Sigmoid colon (tissue), 4 donors: ENCODE measurements around the gene SLC15A1.

Source experiments
- EP300 ChIP-seq, 4 donors: sonication (generic); formaldehyde crosslinking; IDR thresholded peaks; one replicate each; pipeline ENCODE4 v1.6.1; 2017; ENCODE audit warnings: antibody characterized with exemption in 4 of 4
- POLR2A ChIP-seq, 2 donors: fragments of 450-650 bp; IDR thresholded peaks; one replicate each; pipeline ENCODE4 v1.6.1; 2016; ENCODE audit warnings: antibody characterized with exemption in 2 of 2, mild to moderate bottlenecking in 2 of 2, moderate library complexity in 2 of 2
- TF ChIP-seq, protein P1 (sequence below), 4 experiments: fragments of 450-650 bp in 3 of 4; fragments of 200-600 bp in 1 of 4; IDR thresholded peaks; one replicate each; pipeline ENCODE4 v1.5.1; 2016 to 2019; ENCODE audit warnings: antibody characterized with exemption in 4 of 4, mild to moderate bottlenecking in 3 of 4, moderate library complexity in 2 of 4

DNA sequence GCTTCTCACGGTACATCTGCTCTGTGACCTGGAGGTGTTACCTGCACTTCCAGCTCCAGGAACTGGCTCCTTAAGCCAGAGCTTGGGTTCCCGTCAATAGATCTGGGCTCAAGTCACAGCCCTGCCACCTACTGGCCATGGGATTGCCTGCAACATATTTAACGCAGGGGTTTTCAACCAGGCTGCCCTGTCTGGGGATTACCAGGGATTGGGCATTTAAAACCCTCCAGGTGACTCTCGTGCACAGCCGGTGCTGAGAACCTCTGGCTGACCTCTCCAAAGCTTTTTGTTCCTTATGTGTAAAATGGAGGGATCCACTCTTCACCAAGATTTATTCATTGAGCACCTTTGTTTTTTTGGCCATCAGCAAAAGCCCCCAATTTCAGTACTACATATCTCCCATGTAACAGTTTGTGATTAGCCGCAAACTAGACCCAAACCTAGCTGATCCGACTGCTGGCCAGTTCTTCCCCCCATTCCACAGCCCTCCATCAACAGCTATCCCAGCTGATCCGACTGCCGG is 98.9 kb downstream of the SLC15A1 start:
- TF ChIP-seq, protein P1, sequence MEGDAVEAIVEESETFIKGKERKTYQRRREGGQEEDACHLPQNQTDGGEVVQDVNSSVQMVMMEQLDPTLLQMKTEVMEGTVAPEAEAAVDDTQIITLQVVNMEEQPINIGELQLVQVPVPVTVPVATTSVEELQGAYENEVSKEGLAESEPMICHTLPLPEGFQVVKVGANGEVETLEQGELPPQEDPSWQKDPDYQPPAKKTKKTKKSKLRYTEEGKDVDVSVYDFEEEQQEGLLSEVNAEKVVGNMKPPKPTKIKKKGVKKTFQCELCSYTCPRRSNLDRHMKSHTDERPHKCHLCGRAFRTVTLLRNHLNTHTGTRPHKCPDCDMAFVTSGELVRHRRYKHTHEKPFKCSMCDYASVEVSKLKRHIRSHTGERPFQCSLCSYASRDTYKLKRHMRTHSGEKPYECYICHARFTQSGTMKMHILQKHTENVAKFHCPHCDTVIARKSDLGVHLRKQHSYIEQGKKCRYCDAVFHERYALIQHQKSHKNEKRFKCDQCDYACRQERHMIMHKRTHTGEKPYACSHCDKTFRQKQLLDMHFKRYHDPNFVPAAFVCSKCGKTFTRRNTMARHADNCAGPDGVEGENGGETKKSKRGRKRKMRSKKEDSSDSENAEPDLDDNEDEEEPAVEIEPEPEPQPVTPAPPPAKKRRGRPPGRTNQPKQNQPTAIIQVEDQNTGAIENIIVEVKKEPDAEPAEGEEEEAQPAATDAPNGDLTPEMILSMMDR (IDR thresholded peaks at IDR 0.05) = peak; percentile 85 to 94 (median 90)
- no peak for TF ChIP-seq POLR2A (IDR thresholded peaks at IDR 0.05)
- TF ChIP-seq EP300 (IDR thresholded peaks at IDR 0.05) = no peak
